Muscle of back (tissue), 11 donors: ENCODE results near the gene SOX14. TPM values are rescaled to one million over a fixed set of nuclear protein-coding genes. Genes with fewer than 3 reads are reported as not detected.
A peak's percentile ranks its signal among the peaks of the same experiment; 100 is the strongest.

ENCODE experiments used
- DNase-seq, 3 donors: peaks; one replicate each; pipeline versions ENCODE4 v3.0.0 to v3.0.0-alpha.2; 2013
- polyA plus RNA-seq, 10 donors: library from polyadenylated mRNA; unstranded; fragments of 120-200 nt; gene quantifications; one replicate each; pipeline ENCODE4 v1.2.1, GENCODE V29; 2013; ENCODE audit not compliant: insufficient read length in 10 of 10

SOX14 gene
- polyA plus RNA-seq, 10 donors = not detected

- peak in 1 of 3 donors; percentile 33 for DNase-seq
These were observed 3.6 kb downstream of the SOX14 start for GRCh38 chr3:137767538-137768360.

GRCh38 chr3:137768361-137769321 is 4.5 kb downstream of the SOX14 start:
- peak in 1 of 3 donors; percentile 30 for DNase-seq

- DNase-seq = peak in 1 of 3 donors; percentile 22
These were observed 5.4 kb downstream of the SOX14 start for GRCh38 chr3:137769322-137770065.

- no peak for DNase-seq
These were observed 6.1 kb downstream of the SOX14 start for GRCh38 chr3:137770066-137770834.

- peak in 1 of 3 donors; percentile 37 for DNase-seq
These were observed 6.8 kb downstream of the SOX14 start for GRCh38 chr3:137770835-137771399.

- peak in 1 of 3 donors; percentile 37 for DNase-seq
These were observed 7.5 kb downstream of the SOX14 start for GRCh38 chr3:137771401-137772213.

- DNase-seq = no peak
These were observed 8.3 kb downstream of the SOX14 start for GRCh38 chr3:137772214-137772955.

GRCh38 chr3:137778941-137779340 is 14.8 kb downstream of the SOX14 start:
- no peak for DNase-seq

- DNase-seq = no peak
These were observed 23.4 kb downstream of the SOX14 start for GRCh38 chr3:137787529-137787928.

GRCh38 chr3:137789236-137789635 is 25.1 kb downstream of the SOX14 start:
- no peak for DNase-seq

- peak in 1 of 3 donors; percentile 25 for DNase-seq
These were observed 28.6 kb downstream of the SOX14 start for GRCh38 chr3:137792626-137793271.

GRCh38 chr3:137796993-137797392 is 32.9 kb downstream of the SOX14 start:
- DNase-seq = no peak

GRCh38 chr3:137803215-137803614 is 39.1 kb downstream of the SOX14 start:
- DNase-seq = no peak

- DNase-seq = peak in 2 of 3 donors; percentile 0 to 7
These were observed 43.9 kb downstream of the SOX14 start for GRCh38 chr3:137807998-137808397.

GRCh38 chr3:137809509-137809908 is 45.4 kb downstream of the SOX14 start:
- DNase-seq = no peak

- no peak for DNase-seq
These were observed 47.9 kb downstream of the SOX14 start for GRCh38 chr3:137812023-137812422.

- DNase-seq = no peak
These were observed 51.1 kb downstream of the SOX14 start for GRCh38 chr3:137815251-137815650.
